Vagina (tissue), 2 donors: ENCODE measurements around the gene DEDD. TPM values are rescaled to one million over a fixed set of nuclear protein-coding genes. Genes with fewer than 3 reads are reported as not detected.

ENCODE experiments used
- DNase-seq, 2 donors: peaks; one replicate each; pipeline ENCODE4 v3.0.0-alpha.2; 2017; ENCODE audit errors: extremely low spot score in 2 of 2
- H3K27ac ChIP-seq: fragments of 200-600 bp; sonication (generic); one replicate; pipeline ENCODE4 v1.5.1; 2019
- H3K27me3 ChIP-seq: fragments of 200-600 bp; sonication (generic); one replicate; pipeline ENCODE4 v1.5.1; 2019
- H3K36me3 ChIP-seq, 2 donors: fragments of 200-600 bp; sonication (generic); one replicate each; pipeline ENCODE4 v1.5.1; 2017 to 2019
- H3K4me1 ChIP-seq: fragments of 200-600 bp; sonication (generic); one replicate; pipeline ENCODE4 v1.5.1; 2019
- H3K4me3 ChIP-seq, 2 donors: fragments of 200-600 bp; sonication (generic); 1 replicate in 1 of 2; 2 replicates in 1 of 2; pipeline ENCODE4 v1.5.1; 2016 to 2019
- H3K9me3 ChIP-seq: fragments of 200-600 bp; sonication (generic); one replicate; pipeline ENCODE4 v1.5.1; 2019
- CTCF ChIP-seq, 3 experiments: fragments of 450-650 bp in 2 of 3; fragments of 200-600 bp in 1 of 3; sonication (generic) in 1 of 3; IDR thresholded peaks; one replicate each; pipeline ENCODE4 v1.5.1; 2017 to 2019; ENCODE audit warnings: antibody characterized with exemption in 3 of 3, mild to moderate bottlenecking in 2 of 3, moderate library complexity in 2 of 3
- POLR2A ChIP-seq, 2 donors: fragments of 450-650 bp; IDR thresholded peaks; one replicate each; pipeline ENCODE4 v1.6.1; 2017; ENCODE audit warnings: antibody characterized with exemption in 2 of 2, mild to moderate bottlenecking in 2 of 2, moderate library complexity in 2 of 2
- POLR2AphosphoS5 ChIP-seq, 2 donors: sonication (generic); formaldehyde crosslinking; IDR thresholded peaks; one replicate each; pipeline ENCODE4 v1.9.0; 2017; ENCODE audit warnings: antibody characterized with exemption in 2 of 2, mild to moderate bottlenecking in 2 of 2, low read depth in 1 of 2; ENCODE audit not compliant: insufficient read depth in 1 of 2
- intact Hi-C: fragments of 100-400 bp; cut with DNase I; formaldehyde crosslinking; loops from one replicate; pipeline ENCODE4 v1.15.1; 2023
- total RNA-seq: library from RNA; depleted of rRNA; stranded (reverse); fragments of >200 nt; gene quantifications from one replicate; pipeline ENCODE4 v1.2.3, GENCODE V29; 2016

DEDD gene
- total RNA-seq, 1 donor from 2014 or later = 42.0 TPM

GRCh38 chr1:161173711-161174110 is 41.2 kb upstream of the DEDD start:
- intact Hi-C loops = no loop called here
- Histone ChIP-seq H3K9me3 (no peaks in the 10 kb centered on the region), H3K27me3 (no peaks in the 10 kb centered on the region), H3K27ac (no peak overlapping the region), H3K36me3 (peaks cover 0 to 44% of the 10 kb centered on the region in 2 donors), H3K4me3 (no peak overlapping the region), H3K4me1 (peaks cover 36% of the 10 kb centered on the region)
- no peak for TF ChIP-seq POLR2A (IDR thresholded peaks at IDR 0.05)
- no peak for TF ChIP-seq POLR2AphosphoS5 (IDR thresholded peaks at IDR 0.05; ENCODE audit: insufficient read depth in 1 of 2, low read depth in 1 of 2)
- no peak for TF ChIP-seq CTCF (IDR thresholded peaks at IDR 0.05)
- DNase-seq = no peak

GRCh38 chr1:161172776-161173376 is 40.4 kb upstream of the DEDD start:
- Histone ChIP-seq H3K27ac (no peak overlapping the region), H3K27me3 (no peaks in the 10 kb centered on the region), H3K36me3 (peaks cover 0 to 44% of the 10 kb centered on the region in 2 donors), H3K4me1 (peaks cover 34% of the 10 kb centered on the region), H3K9me3 (no peaks in the 10 kb centered on the region), H3K4me3 (no peak overlapping the region)
- TF ChIP-seq POLR2AphosphoS5 (IDR thresholded peaks at IDR 0.05; ENCODE audit: insufficient read depth in 1 of 2, low read depth in 1 of 2) = no peak
- TF ChIP-seq CTCF (IDR thresholded peaks at IDR 0.05) = no peak
- no peak for TF ChIP-seq POLR2A (IDR thresholded peaks at IDR 0.05)
- no peak for DNase-seq
- intact Hi-C loops = no loop called here

GRCh38 chr1:161172349-161172748 is 39.9 kb upstream of the DEDD start:
- H3K9me3 ChIP-seq = no peaks in the 10 kb centered on the region
- peaks cover 36% of the 10 kb centered on the region for H3K4me1 ChIP-seq

GRCh38 chr1:161171696-161172095 is 39.2 kb upstream of the DEDD start:
- Histone ChIP-seq H3K36me3 (peaks cover 0 to 44% of the 10 kb centered on the region in 2 donors), H3K4me1 (peaks cover 40% of the 10 kb centered on the region)

More at GRCh38 chr1:161172349-161172748, 39.9 kb upstream of the DEDD start:
- DNase-seq = no peak
- no peak for TF ChIP-seq POLR2A (IDR thresholded peaks at IDR 0.05)
- no peak for TF ChIP-seq POLR2AphosphoS5 (IDR thresholded peaks at IDR 0.05; ENCODE audit: insufficient read depth in 1 of 2, low read depth in 1 of 2)
- TF ChIP-seq CTCF (IDR thresholded peaks at IDR 0.05) = no peak
- Histone ChIP-seq H3K4me3 (no peak overlapping the region), H3K27ac (no peak overlapping the region), H3K36me3 (peaks cover 0 to 44% of the 10 kb centered on the region in 2 donors), H3K27me3 (no peaks in the 10 kb centered on the region)
- intact Hi-C loops = no loop called here

More at GRCh38 chr1:161171696-161172095, 39.2 kb upstream of the DEDD start:
- H3K27me3 ChIP-seq = no peaks in the 10 kb centered on the region
- no peak overlapping the region for H3K4me3 ChIP-seq
- TF ChIP-seq CTCF (IDR thresholded peaks at IDR 0.05) = no peak
- no peak for TF ChIP-seq POLR2A (IDR thresholded peaks at IDR 0.05)
- TF ChIP-seq POLR2AphosphoS5 (IDR thresholded peaks at IDR 0.05; ENCODE audit: insufficient read depth in 1 of 2, low read depth in 1 of 2) = no peak
- no peak for DNase-seq
- no peaks in the 10 kb centered on the region for H3K9me3 ChIP-seq
- no peak overlapping the region for H3K27ac ChIP-seq
- intact Hi-C loops = no loop called here
